ENCODE results near the gene RBM46. TPM values are rescaled to one million over a fixed set of nuclear protein-coding genes. Genes with fewer than 3 reads are reported as not detected.
A peak's percentile ranks its signal among the peaks of the same experiment; 100 is the strongest.

RBM46 gene
- total RNA-seq, 4 donors from 2014 or later, result not detected

GRCh38 chr4:154739111-154739510 is 42.0 kb upstream of the RBM46 start:
- DNase-seq, result no peak
- no peak overlapping the region for H3K4me3 ChIP-seq
- peaks cover 0 to 11% of the 10 kb centered on the region in 2 donors for H3K27me3 ChIP-seq
- no peak for TF ChIP-seq POLR2A (IDR thresholded peaks at IDR 0.05)
- TF ChIP-seq CTCF (IDR thresholded peaks at IDR 0.05), result no peak
- H3K36me3 ChIP-seq, result no peaks in the 10 kb centered on the region
- H3K9me3 ChIP-seq, result no peaks in the 10 kb centered on the region
- peaks cover 0 to 13% (median 0%) of the 10 kb centered on the region in 4 donors for H3K4me1 ChIP-seq
- H3K27ac ChIP-seq, result no peak overlapping the region

- no peak for DNase-seq
- Histone ChIP-seq H3K4me3 (no peak overlapping the region), H3K27ac (no peak overlapping the region), H3K36me3 (no peaks in the 10 kb centered on the region), H3K27me3 (peaks cover 0 to 18% of the 10 kb centered on the region in 2 donors), H3K9me3 (no peaks in the 10 kb centered on the region), H3K4me1 (peaks cover 0 to 20% (median 0%) of the 10 kb centered on the region in 4 donors)
- TF ChIP-seq POLR2A (IDR thresholded peaks at IDR 0.05), result no peak
- TF ChIP-seq CTCF (IDR thresholded peaks at IDR 0.05), result no peak
These were observed 40.6 kb upstream of the RBM46 start for GRCh38 chr4:154740462-154740861.

- Histone ChIP-seq H3K27me3 (peaks cover 0 to 18% of the 10 kb centered on the region in 2 donors), H3K36me3 (no peaks in the 10 kb centered on the region)
These were observed 39.9 kb upstream of the RBM46 start for GRCh38 chr4:154741131-154741665.

GRCh38 chr4:154741922-154742850 is 38.9 kb upstream of the RBM46 start:
- no peak for TF ChIP-seq CTCF (IDR thresholded peaks at IDR 0.05)

More at GRCh38 chr4:154741131-154741665, 39.9 kb upstream of the RBM46 start:
- no peaks in the 10 kb centered on the region for H3K9me3 ChIP-seq
- DNase-seq, result no peak
- TF ChIP-seq CTCF (IDR thresholded peaks at IDR 0.05) (no peak), POLR2A (IDR thresholded peaks at IDR 0.05) (no peak)
- H3K4me3 ChIP-seq, result no peak overlapping the region
- H3K27ac ChIP-seq, result no peak overlapping the region
- H3K4me1 ChIP-seq, result peaks cover 0 to 20% (median 0%) of the 10 kb centered on the region in 4 donors

GRCh38 chr4:154743683-154744340 is 37.3 kb upstream of the RBM46 start, which contains the start of gene LRAT:
LRAT (plus strand) TSS chr4:154744000; CDS start chr4:154744327, 327 bp downstream.
- H3K4me3 ChIP-seq, result peak within 1 kb of the TSS; percentile 31 to 77 (median 50)
- peaks cover 0 to 18% of the 10 kb centered on the region in 2 donors for H3K27me3 ChIP-seq
- no peaks in the 10 kb centered on the region for H3K9me3 ChIP-seq
- DNase-seq, result peak in 2 of 3 donors; percentile 83 to 92
- H3K4me1 ChIP-seq, result peaks cover 0 to 20% (median 0%) of the 10 kb centered on the region in 4 donors
- H3K27ac ChIP-seq, result peak within 1 kb of the TSS in 1 of 4 donors; percentile 69
- no peaks in the 10 kb centered on the region for H3K36me3 ChIP-seq
- TF ChIP-seq POLR2A (IDR thresholded peaks at IDR 0.05) (peak in 1 of 2 donors; percentile 49), CTCF (IDR thresholded peaks at IDR 0.05) (peak in 4 of 6 experiments; percentile 16 to 70 (median 64))

More at GRCh38 chr4:154741922-154742850, 38.9 kb upstream of the RBM46 start:
- Histone ChIP-seq H3K4me3 (peak overlapping the region in 2 of 4 donors; percentile 6 to 68), H3K27ac (no peak overlapping the region), H3K4me1 (peaks cover 0 to 20% (median 0%) of the 10 kb centered on the region in 4 donors), H3K36me3 (no peaks in the 10 kb centered on the region), H3K9me3 (no peaks in the 10 kb centered on the region), H3K27me3 (peaks cover 0 to 18% of the 10 kb centered on the region in 2 donors)
- peak in 1 of 3 donors; percentile 48 for DNase-seq
